ENCODE results near the gene FXYD2.

- TF ChIP-seq U2AF1 (optimal IDR thresholded peaks at IDR 0.05; ENCODE audit: low read depth, low read length) (no peak), IRF2 (CRISPR knock-in tag; IDR thresholded peaks at IDR 0.05) (no peak), GATA2 (CRISPR knock-in tag; IDR thresholded peaks at IDR 0.05) (no peak), NFRKB (IDR thresholded peaks at IDR 0.05; ENCODE audit: low read depth) (no peak), CTCF (IDR thresholded peaks at IDR 0.05 in 2 of 3, conservative IDR thresholded peaks at IDR 0.05 in 1 of 3; ENCODE audit: insufficient read depth in 2 of 3, low read depth in 1 of 3, low read length in 3 of 3) (no peak), FOXK1 (CRISPR knock-in tag; IDR thresholded peaks at IDR 0.05; ENCODE audit: borderline replicate concordance) (no peak), BRD4 (IDR thresholded peaks at IDR 0.05) (no peak), ARNT (IDR thresholded peaks at IDR 0.05) (no peak), DPF2 (IDR thresholded peaks at IDR 0.05) (no peak)
These were observed 54.5 kb downstream of the FXYD2 start for GRCh38 chr11:117770061-117770460.
